ENCODE results near the gene CTTNBP2. TPM values are rescaled to one million over a fixed set of nuclear protein-coding genes. Genes with fewer than 3 reads are reported as not detected.
A peak's percentile ranks its signal among the peaks of the same experiment; 100 is the strongest.

Gene CTTNBP2
- total RNA-seq, 2 donors from 2014 or later: 5.2 to 6.5 TPM

DNA sequence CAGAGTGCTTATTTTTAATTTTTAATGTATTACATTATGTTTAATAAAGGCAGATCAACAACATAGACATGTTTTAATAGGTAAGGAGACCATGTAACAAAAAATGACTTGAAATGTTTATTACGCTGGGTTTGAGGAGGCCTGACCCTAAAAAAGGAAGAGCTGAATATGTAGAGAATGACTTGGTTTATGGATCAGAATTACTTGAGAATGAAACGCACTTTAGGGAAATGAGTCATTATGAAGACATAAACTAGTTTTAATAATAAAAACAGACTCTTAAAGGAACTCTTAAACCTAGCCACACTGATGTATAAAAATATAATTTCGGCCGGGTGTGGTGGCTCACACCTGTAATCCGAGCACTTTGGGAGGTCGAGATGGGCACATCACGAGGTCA is 56.5 kb downstream of the CTTNBP2 start:
- Histone ChIP-seq H3K27me3 (ENCODE audit: control insufficient read depth, insufficient read depth, low read length, poor library complexity, severe bottlenecking) (no peaks in the 10 kb centered on the region), H3K9ac (ENCODE audit: extremely low read depth, low read length, poor library complexity, severe bottlenecking) (no peak overlapping the region), H3K9me3 (ENCODE audit: control insufficient read depth, low read length) (no peaks in the 10 kb centered on the region), H3K4me3 (ENCODE audit: low read length) (no peak overlapping the region), H3K36me3 (ENCODE audit: control insufficient read depth, insufficient read depth, low read length) (no peaks in the 10 kb centered on the region), H3K4me1 (ENCODE audit: control insufficient read depth, insufficient read depth, low read length) (no peaks in the 10 kb centered on the region), H3K27ac (ENCODE audit: low read depth, low read length) (no peak overlapping the region)
- no peak overlapping the region for H3K27ac Mint-ChIP-seq
- H3K9me3 Mint-ChIP-seq: no peaks in the 10 kb centered on the region
- no peaks in the 10 kb centered on the region for H3K27me3 Mint-ChIP-seq (ENCODE audit: insufficient read depth)
- no peak for DNase-seq
- 90% methylated on average over 7 of the region's 7 CpGs; no CpG with 5 or more reads in 1 of the 2 experiments for WGBS, 2 experiments (ENCODE audit: insufficient coverage in 1 of 2, insufficient read length in 1 of 2)
- no peaks in the 10 kb centered on the region for H3K36me3 Mint-ChIP-seq (ENCODE audit: low read depth)
- no peak overlapping the region for H3K4me3 Mint-ChIP-seq
- H3K4me1 Mint-ChIP-seq: peaks cover 16% of the 10 kb centered on the region
- TF ChIP-seq, protein P1, sequence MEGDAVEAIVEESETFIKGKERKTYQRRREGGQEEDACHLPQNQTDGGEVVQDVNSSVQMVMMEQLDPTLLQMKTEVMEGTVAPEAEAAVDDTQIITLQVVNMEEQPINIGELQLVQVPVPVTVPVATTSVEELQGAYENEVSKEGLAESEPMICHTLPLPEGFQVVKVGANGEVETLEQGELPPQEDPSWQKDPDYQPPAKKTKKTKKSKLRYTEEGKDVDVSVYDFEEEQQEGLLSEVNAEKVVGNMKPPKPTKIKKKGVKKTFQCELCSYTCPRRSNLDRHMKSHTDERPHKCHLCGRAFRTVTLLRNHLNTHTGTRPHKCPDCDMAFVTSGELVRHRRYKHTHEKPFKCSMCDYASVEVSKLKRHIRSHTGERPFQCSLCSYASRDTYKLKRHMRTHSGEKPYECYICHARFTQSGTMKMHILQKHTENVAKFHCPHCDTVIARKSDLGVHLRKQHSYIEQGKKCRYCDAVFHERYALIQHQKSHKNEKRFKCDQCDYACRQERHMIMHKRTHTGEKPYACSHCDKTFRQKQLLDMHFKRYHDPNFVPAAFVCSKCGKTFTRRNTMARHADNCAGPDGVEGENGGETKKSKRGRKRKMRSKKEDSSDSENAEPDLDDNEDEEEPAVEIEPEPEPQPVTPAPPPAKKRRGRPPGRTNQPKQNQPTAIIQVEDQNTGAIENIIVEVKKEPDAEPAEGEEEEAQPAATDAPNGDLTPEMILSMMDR (conservative IDR thresholded peaks at IDR 0.05): no peak

DNA sequence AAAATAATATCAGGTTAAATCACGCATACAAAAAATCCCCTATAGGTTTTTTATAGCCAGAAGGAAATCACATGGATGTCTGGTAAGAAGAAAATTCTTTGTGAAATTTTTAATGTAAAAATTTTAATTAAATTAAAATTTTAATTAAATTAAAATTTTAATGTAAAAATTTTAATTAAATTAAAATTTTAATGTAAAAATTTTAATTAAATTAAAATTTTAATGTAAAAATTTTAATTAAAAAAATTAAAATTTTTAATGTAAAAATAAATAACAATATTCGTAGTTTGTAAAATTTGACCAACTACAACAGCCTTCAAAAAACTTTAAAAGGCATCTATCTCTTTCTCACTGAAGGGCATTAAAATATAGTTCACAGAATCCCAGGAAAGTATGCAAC is 61.5 kb downstream of the CTTNBP2 start:
- Mint-ChIP-seq H3K9me3 (no peaks in the 10 kb centered on the region), H3K36me3 (ENCODE audit: low read depth) (no peaks in the 10 kb centered on the region), H3K4me1 (peaks cover 6% of the 10 kb centered on the region), H3K4me3 (no peak overlapping the region), H3K27me3 (ENCODE audit: insufficient read depth) (no peaks in the 10 kb centered on the region), H3K27ac (no peak overlapping the region)
- no peak overlapping the region for H3K4me3 ChIP-seq (ENCODE audit: low read length)
- 88% methylated on average over 1 of the region's 2 CpGs; no CpG with 5 or more reads in 1 of the 2 experiments for WGBS, 2 experiments (ENCODE audit: insufficient coverage in 1 of 2, insufficient read length in 1 of 2)
- no peaks in the 10 kb centered on the region for H3K9me3 ChIP-seq (ENCODE audit: control insufficient read depth, low read length)
- DNase-seq: no peak
- H3K27me3 ChIP-seq (ENCODE audit: control insufficient read depth, insufficient read depth, low read length, poor library complexity, severe bottlenecking): no peaks in the 10 kb centered on the region
- TF ChIP-seq, protein P1 (conservative IDR thresholded peaks at IDR 0.05): no peak
- no peaks in the 10 kb centered on the region for H3K36me3 ChIP-seq (ENCODE audit: control insufficient read depth, insufficient read depth, low read length)
- H3K27ac ChIP-seq (ENCODE audit: low read depth, low read length): no peak overlapping the region
- no peak overlapping the region for H3K9ac ChIP-seq (ENCODE audit: extremely low read depth, low read length, poor library complexity, severe bottlenecking)
- no peaks in the 10 kb centered on the region for H3K4me1 ChIP-seq (ENCODE audit: control insufficient read depth, insufficient read depth, low read length)

DNA sequence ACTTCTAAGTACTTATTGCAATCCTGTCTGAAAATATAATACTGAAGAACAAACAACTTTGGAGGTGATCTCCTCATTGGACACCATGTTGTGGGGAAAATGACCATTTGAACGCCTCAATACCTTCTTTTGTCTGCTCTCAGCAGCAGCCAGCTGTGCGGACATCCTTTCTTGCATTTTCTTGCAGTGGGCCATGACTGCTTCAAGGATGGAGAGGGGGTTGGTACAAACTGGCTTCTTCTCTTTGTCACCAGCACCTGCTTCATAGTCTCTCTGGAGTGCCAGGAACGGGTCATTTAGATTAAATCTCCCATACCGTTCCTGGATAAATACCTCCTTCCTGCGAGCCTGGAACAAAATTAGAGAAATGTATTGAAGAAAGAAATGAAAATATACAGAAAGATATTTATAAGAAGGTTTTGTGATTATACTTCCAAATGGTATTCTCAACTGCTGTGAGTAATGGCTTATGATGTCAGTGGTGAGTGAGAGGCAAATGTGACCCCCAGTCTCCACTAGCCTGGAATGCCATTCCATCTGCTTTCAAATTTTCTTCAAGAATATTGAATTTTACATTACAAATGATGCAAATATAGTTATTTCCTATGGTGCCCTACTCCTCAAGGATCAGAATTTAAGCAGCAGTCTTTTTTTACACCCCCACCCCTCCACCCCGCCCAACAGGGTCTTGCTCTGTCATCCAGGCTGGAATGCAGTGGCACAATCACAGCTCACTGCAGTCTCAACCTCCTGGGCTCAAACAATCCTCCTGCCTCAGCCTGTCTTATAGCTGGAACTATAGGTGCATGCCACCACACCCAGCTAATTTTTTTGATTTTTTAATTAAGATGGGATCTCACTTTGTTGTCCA is 62.4 kb downstream of the CTTNBP2 start:
- WGBS, 2 experiments (ENCODE audit: insufficient coverage in 1 of 2, insufficient read length in 1 of 2): 53 to 64% methylated on average over 2 to 6 of the region's 6 CpGs
- H3K4me1 Mint-ChIP-seq: peaks cover 6% of the 10 kb centered on the region

More for the DNA sequence above, 62.4 kb downstream of the CTTNBP2 start:
- peak; percentile 74 for DNase-seq
- no peak overlapping the region for H3K4me3 ChIP-seq (ENCODE audit: low read length)
- H3K27ac ChIP-seq (ENCODE audit: low read depth, low read length): no peak overlapping the region
- H3K9me3 Mint-ChIP-seq: no peaks in the 10 kb centered on the region
- no peak overlapping the region for H3K9ac ChIP-seq (ENCODE audit: extremely low read depth, low read length, poor library complexity, severe bottlenecking)
- TF ChIP-seq, protein P1 (conservative IDR thresholded peaks at IDR 0.05): no peak
- H3K27ac Mint-ChIP-seq: peak overlapping the region; percentile 52
- H3K4me1 ChIP-seq (ENCODE audit: control insufficient read depth, insufficient read depth, low read length): no peaks in the 10 kb centered on the region
- H3K36me3 Mint-ChIP-seq (ENCODE audit: low read depth): no peaks in the 10 kb centered on the region
- no peaks in the 10 kb centered on the region for H3K27me3 ChIP-seq (ENCODE audit: control insufficient read depth, insufficient read depth, low read length, poor library complexity, severe bottlenecking)
- no peak overlapping the region for H3K4me3 Mint-ChIP-seq
- H3K36me3 ChIP-seq (ENCODE audit: control insufficient read depth, insufficient read depth, low read length): no peaks in the 10 kb centered on the region
- no peaks in the 10 kb centered on the region for H3K9me3 ChIP-seq (ENCODE audit: control insufficient read depth, low read length)
- H3K27me3 Mint-ChIP-seq (ENCODE audit: insufficient read depth): no peaks in the 10 kb centered on the region
